Astrocyte (in vitro differentiated cells and primary cell): ENCODE data around the gene RALGPS1.

Experiments
- CTCF ChIP-seq: IDR thresholded peaks from 2 replicates; pipeline ENCODE4 v1.5.1; 2011; ENCODE audit warnings: low read depth, mild to moderate bottlenecking, inconsistent platforms, low read length, moderate library complexity; ENCODE audit not compliant: insufficient read depth
- EZH2 ChIP-seq: IDR thresholded peaks from 2 replicates; pipeline ENCODE4 v1.6.1; 2012; ENCODE audit warnings: mild to moderate bottlenecking, low read length, inconsistent platforms; ENCODE audit not compliant: insufficient read depth

DNA sequence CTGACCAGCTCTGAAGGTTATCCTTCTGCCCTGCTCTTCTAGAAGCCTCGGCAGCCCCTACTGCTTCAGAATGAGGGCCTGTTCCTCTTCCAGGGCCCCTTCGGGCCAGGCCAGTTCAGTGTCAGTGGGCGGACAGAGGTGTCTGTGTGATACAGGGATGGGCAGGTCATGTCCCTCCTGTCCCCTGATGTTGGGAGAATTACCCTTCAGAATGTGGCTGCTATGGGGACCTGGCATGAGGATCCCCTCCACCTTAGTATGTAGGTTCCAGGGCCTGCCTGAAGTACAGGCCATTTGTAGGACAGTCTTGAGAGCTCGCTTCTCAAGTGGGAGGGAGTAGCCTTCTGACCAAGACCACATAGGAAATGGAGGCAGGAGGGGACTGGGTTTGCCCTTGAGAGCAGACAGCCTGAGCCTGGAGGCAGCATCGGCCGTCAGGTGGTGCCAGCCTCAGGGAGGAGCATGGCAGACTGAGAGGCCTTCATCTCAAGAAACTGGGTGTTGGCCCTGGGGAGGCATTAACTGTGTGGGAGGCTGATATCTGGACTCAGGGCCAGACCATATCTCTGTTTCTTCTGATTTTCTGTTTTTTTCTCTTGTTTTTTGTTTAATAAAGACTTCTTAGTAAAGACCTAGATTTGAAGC is 175.9 kb downstream of the RALGPS1 start:
- no peak for TF ChIP-seq CTCF
- TF ChIP-seq EZH2: no peak
